ENCODE results near the gene ZSCAN9.

ZSCAN9 gene

DNA sequence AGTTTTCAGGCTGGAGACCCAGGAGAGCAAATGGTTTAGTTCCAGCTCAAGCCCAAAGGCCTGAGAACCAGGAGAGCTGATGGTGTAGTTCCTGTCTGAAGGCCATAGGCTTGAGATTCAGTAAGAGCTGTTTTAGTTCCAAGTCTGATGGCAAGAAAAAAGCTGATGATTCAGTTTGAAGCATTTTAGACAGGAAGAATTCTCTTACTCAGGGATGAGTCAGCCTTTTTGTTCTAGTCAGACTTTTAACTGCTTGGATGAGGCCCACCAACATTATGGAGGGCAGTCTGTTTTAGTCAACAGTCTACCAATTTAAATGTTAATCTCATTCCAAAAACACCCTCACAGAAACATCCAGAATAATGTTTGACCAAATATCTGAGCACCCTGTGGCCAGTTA is 44.4 kb downstream of the ZSCAN9 start:
- no peak for DNase-seq

DNA sequence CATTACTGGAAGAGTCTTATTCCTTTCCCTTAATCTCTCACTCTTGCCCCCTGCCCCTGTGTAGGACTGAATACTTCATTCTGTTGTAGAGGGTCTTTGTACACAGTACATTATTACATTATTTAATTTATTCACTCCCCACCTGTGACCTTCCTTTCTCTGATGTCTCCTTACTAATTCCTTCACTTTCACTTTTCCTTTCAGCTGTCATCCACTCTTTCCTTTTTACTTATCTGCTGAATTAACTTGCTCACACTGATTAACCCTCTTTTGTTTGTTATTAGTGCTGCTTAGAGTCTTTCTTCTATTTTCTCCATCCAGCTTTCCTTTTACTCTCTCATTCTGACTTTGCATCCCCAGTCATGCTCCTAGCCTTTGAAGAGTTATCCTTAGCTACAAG is 49.8 kb downstream of the ZSCAN9 start:
- DNase-seq: no peak

DNA sequence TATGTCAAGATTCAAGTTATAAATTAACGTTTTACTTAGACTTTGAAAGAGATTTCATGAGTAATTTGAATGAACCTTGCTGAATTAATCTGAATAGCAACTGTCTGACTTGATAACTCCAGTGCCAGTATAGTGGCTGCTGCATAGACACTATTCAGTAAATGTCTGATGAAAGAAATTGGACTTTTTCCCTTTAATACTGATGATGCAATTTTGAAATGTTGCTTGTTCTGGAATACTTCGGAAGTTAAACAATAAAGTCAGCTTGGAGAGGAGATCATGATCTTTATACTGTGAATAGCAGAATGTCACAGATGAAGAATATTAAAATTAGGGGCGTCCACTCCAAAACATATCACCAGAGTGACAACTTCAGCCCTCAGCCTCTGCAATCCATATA is 52.7 kb downstream of the ZSCAN9 start:
- no peak for DNase-seq

DNA sequence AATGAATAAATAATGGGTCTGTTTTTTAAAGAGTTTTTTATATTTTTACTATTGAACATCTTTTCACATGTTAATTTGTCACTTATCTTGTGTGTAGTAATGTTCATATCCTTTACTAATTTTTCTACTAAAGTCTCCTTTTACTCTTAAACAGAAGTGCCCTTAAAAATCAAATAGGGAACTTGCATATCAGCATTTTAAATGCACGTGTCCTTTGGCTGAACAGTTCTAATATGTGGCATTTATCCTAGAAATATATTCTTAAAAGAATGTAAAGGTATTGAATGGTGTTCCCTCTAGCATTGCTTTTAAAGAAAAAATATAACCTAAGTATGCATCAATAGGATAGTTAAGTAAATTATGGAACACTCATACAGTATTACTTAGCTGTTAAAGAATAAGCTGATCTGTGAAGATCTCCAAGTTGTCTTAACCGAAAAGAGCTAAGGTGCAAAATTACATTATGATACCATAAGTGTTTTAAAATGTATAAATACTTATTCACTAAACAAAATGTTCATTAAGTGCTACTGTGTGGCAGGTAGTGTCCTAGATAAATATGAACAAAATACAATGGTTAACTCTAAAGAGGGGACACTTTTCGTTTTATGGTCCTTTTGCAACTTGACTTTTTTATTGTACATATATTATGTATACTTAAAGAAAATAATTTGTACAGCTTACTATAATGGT is 55.7 kb downstream of the ZSCAN9 start:
- DNase-seq: no peak

- DNase-seq: peak; percentile 15
These were observed 56.4 kb downstream of the ZSCAN9 start, which contains the start of gene PGBD1 for GRCh38 chr6:28281288-28282064. PGBD1 (plus strand) TSS chr6:28281572; CDS start chr6:28283814, 2,242 bp downstream.

- no peak for DNase-seq
These were observed 57.9 kb downstream of the ZSCAN9 start for GRCh38 chr6:28282926-28283325.

Measured in NCI-H1694 (cell line).